ENCODE measurements around the gene SPATA9.

DNA sequence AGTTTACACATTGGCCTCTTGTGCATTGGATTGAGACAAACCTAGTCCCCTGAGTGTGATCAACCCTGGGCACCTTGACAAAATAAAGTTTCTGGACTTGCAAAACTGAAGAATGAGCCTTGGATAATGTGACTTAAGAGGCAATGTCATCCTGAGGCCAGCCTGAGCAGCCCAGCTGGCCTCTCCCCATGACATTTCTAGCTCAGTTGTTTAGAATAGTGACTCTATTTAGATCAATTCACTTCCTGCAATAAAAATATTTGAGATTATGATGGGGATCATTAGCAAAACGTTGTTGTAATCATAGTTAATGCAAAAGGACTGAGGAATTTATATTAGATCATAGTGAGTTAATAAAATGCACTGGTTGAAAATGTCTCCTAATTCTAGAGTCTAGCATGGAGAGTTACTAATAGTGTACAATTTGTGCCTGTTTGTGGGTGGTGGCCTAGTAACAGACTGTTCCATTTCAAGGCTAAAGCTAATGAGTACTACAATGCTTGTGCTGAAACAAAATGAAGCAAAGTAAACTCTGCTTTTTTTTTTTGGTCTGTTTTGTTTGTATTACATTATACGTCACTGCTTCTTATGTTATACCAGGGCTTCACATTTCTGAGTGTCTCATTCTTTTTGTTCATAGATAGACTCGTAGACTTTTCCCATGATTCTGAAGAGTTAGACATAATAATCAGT lies 37.4 kb upstream of the SPATA9 start:
- TF ChIP-seq, protein P1, sequence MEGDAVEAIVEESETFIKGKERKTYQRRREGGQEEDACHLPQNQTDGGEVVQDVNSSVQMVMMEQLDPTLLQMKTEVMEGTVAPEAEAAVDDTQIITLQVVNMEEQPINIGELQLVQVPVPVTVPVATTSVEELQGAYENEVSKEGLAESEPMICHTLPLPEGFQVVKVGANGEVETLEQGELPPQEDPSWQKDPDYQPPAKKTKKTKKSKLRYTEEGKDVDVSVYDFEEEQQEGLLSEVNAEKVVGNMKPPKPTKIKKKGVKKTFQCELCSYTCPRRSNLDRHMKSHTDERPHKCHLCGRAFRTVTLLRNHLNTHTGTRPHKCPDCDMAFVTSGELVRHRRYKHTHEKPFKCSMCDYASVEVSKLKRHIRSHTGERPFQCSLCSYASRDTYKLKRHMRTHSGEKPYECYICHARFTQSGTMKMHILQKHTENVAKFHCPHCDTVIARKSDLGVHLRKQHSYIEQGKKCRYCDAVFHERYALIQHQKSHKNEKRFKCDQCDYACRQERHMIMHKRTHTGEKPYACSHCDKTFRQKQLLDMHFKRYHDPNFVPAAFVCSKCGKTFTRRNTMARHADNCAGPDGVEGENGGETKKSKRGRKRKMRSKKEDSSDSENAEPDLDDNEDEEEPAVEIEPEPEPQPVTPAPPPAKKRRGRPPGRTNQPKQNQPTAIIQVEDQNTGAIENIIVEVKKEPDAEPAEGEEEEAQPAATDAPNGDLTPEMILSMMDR (IDR thresholded peaks at IDR 0.05), result no peak
- no peak for TF ChIP-seq EZH2 (IDR thresholded peaks at IDR 0.05; ENCODE audit: borderline replicate concordance, insufficient read depth, low read depth, low read length, poor library complexity, severe bottlenecking)

Measured in B cell (primary cell).